ENCODE data around the gene EIF1AY. TPM values are rescaled to one million over a fixed set of nuclear protein-coding genes. Genes with fewer than 3 reads are reported as not detected.
A peak's percentile ranks its signal among the peaks of the same experiment; 100 is the strongest.

EIF1AY gene
- total RNA-seq, 4 donors from 2014 or later = 8.6 to 25.5 TPM; not detected in 2

GRCh38 chrY:20576506-20576905, 930 bp downstream of the EIF1AY start:
- no peaks in the 10 kb centered on the region for H3K27me3 ChIP-seq
- in situ Hi-C loops (cut with MboI; ENCODE audit: low pct_ligation_motif_present in 1 of 4, low pct_unique_long_range_greater_than_20kb in 1 of 4, low sequenced_read_pairs in 3 of 4) = no loop called here
- H3K27ac ChIP-seq = peak overlapping the region in 2 of 4 donors; percentile 96 to 98
- no peaks in the 10 kb centered on the region for H3K9me3 ChIP-seq
- H3K4me3 ChIP-seq = peak overlapping the region in 2 of 4 donors; percentile 71 to 77
- intact Hi-C loops (cut with DNase I; ENCODE audit: low total_unique reads) = no loop called here
- no peak for DNase-seq
- WGBS, 2 donors (ENCODE audit: low coverage in 1 of 2) = 0% methylated on average over 2 of the region's 5 CpGs; no CpG with 5 or more reads in 1 of the 2 donors
- no peaks in the 10 kb centered on the region for H3K36me3 ChIP-seq
- TF ChIP-seq EP300 (IDR thresholded peaks at IDR 0.05; ENCODE audit: low read depth) (no peak), POLR2AphosphoS5 (IDR thresholded peaks at IDR 0.05) (no peak), POLR2A (IDR thresholded peaks at IDR 0.05) (no peak), CTCF (IDR thresholded peaks at IDR 0.05) (peak in 1 of 5 experiments; percentile 13)
- peaks cover 0 to 18% (median 0%) of the 10 kb centered on the region in 4 donors for H3K4me1 ChIP-seq

- TF ChIP-seq POLR2A (IDR thresholded peaks at IDR 0.05) (no peak), POLR2AphosphoS5 (IDR thresholded peaks at IDR 0.05) (no peak), EP300 (IDR thresholded peaks at IDR 0.05; ENCODE audit: low read depth) (no peak), CTCF (IDR thresholded peaks at IDR 0.05) (no peak)
- H3K9me3 ChIP-seq = no peaks in the 10 kb centered on the region
- no peaks in the 10 kb centered on the region for H3K36me3 ChIP-seq
Observed at GRCh38 chrY:20578206-20578605, 2.6 kb downstream of the EIF1AY start.

GRCh38 chrY:20581687-20582086, 6.1 kb downstream of the EIF1AY start:
- TF ChIP-seq CTCF (IDR thresholded peaks at IDR 0.05) (no peak), POLR2AphosphoS5 (IDR thresholded peaks at IDR 0.05) (no peak), EP300 (IDR thresholded peaks at IDR 0.05; ENCODE audit: low read depth) (no peak), POLR2A (IDR thresholded peaks at IDR 0.05) (no peak)
- no peaks in the 10 kb centered on the region for H3K9me3 ChIP-seq
- H3K4me3 ChIP-seq = no peak overlapping the region
- intact Hi-C loops (cut with DNase I; ENCODE audit: low total_unique reads) (no loop called here), in situ Hi-C loops (cut with MboI; ENCODE audit: low pct_ligation_motif_present in 1 of 4, low pct_unique_long_range_greater_than_20kb in 1 of 4, low sequenced_read_pairs in 3 of 4) (no loop called here)
- H3K4me1 ChIP-seq = peaks cover 0 to 13% (median 0%) of the 10 kb centered on the region in 4 donors
- H3K36me3 ChIP-seq = no peaks in the 10 kb centered on the region
- 89% methylated on average over 3 of the region's 3 CpGs; no CpG with 5 or more reads in 1 of the 2 donors for WGBS, 2 donors (ENCODE audit: low coverage in 1 of 2)
- no peaks in the 10 kb centered on the region for H3K27me3 ChIP-seq
- no peak for DNase-seq
- H3K27ac ChIP-seq = no peak overlapping the region

More at GRCh38 chrY:20578206-20578605, 2.6 kb downstream of the EIF1AY start:
- intact Hi-C loops (cut with DNase I; ENCODE audit: low total_unique reads) (no loop called here), in situ Hi-C loops (cut with MboI; ENCODE audit: low pct_ligation_motif_present in 1 of 4, low pct_unique_long_range_greater_than_20kb in 1 of 4, low sequenced_read_pairs in 3 of 4) (no loop called here)
- no CpG with 5 or more reads among the region's 3 CpGs for WGBS, 2 donors (ENCODE audit: low coverage in 1 of 2)
- DNase-seq = no peak
- Histone ChIP-seq H3K4me3 (no peak overlapping the region), H3K27ac (no peak overlapping the region), H3K27me3 (no peaks in the 10 kb centered on the region), H3K4me1 (peaks cover 0 to 18% (median 0%) of the 10 kb centered on the region in 4 donors)

GRCh38 chrY:20586161-20586560, 10.6 kb downstream of the EIF1AY start:
- in situ Hi-C loops (cut with MboI; ENCODE audit: low pct_ligation_motif_present in 1 of 4, low pct_unique_long_range_greater_than_20kb in 1 of 4, low sequenced_read_pairs in 3 of 4) (no loop called here), intact Hi-C loops (cut with DNase I; ENCODE audit: low total_unique reads) (no loop called here)
- Histone ChIP-seq H3K4me3 (no peak overlapping the region), H3K9me3 (no peaks in the 10 kb centered on the region), H3K27me3 (no peaks in the 10 kb centered on the region), H3K4me1 (no peaks in the 10 kb centered on the region), H3K36me3 (no peaks in the 10 kb centered on the region), H3K27ac (no peak overlapping the region)
- TF ChIP-seq POLR2AphosphoS5 (IDR thresholded peaks at IDR 0.05) (no peak), POLR2A (IDR thresholded peaks at IDR 0.05) (no peak), CTCF (IDR thresholded peaks at IDR 0.05) (no peak), EP300 (IDR thresholded peaks at IDR 0.05; ENCODE audit: low read depth) (no peak)
- WGBS, 2 donors (ENCODE audit: low coverage in 1 of 2) = 100% methylated on average over 1 of the region's 4 CpGs; no CpG with 5 or more reads in 1 of the 2 donors
- no peak for DNase-seq

Small RNAs within 50 kb of the gene (small RNA-seq; reads per million reads assigned to genes)
- 0 reads per million in 4 donors for gene KDM5DP1

Other genes with a start within 250 kb of the EIF1AY start
- not detected for gene RPS4Y2, start 180.3 kb downstream of the EIF1AY start, total RNA-seq

Data from transverse colon (tissue), 4 donors.